GM12878 (cell line): ENCODE measurements around the gene MEF2D. TPM values are rescaled to one million over a fixed set of nuclear protein-coding genes. Genes with fewer than 3 reads are reported as not detected.

Experiments used
- ATAC-seq: fragments of 200-7000 bp; cut with Tn5 transposase; 3 replicates; pipeline ENCODE4 v1.9.1; 2020; ENCODE audit warnings: mild to moderate bottlenecking, moderate library complexity
- BruUV-seq: library from RNA; stranded (reverse); fragments of 400-500 nt; replicated peaks from 2 replicates; lab custom pipeline; 2021; lab: Mats Ljungman, UMichigan
- CTCF ChIA-PET: fragments of 300-600 bp; sonication (Branson Sonifier 250); formaldehyde crosslinking; extraction: SDS; loops from one replicate; lab custom pipeline; 2021; ENCODE audit warnings: inconsistent platforms; lab: Yijun Ruan, JAX
- POLR2A ChIA-PET: fragments of 350-600 bp; formaldehyde crosslinking; extraction: SDS; loops from one replicate; lab custom pipeline; 2021; ENCODE audit warnings: inconsistent platforms; lab: Charles Lee
- RAD21 ChIA-PET: fragments of 300-600 bp; sonication (Branson Sonifier 250); formaldehyde crosslinking; loops from one replicate; lab custom pipeline; 2023; ENCODE audit warnings: antibody characterized with exemption; ENCODE audit not compliant: unreplicated experiment; lab: Charles Lee
- SMC1A ChIA-PET: fragments of 300-600 bp; sonication (Branson Sonifier 250); formaldehyde crosslinking; loops from one replicate; lab custom pipeline; 2023; ENCODE audit not compliant: unreplicated experiment, uncharacterized antibody; lab: Charles Lee
- DNase-seq: peaks from one replicate; pipeline ENCODE4 v3.0.0-alpha.2; 2011; ENCODE audit warnings: low read depth, low spot score
- FAIRE-seq: peaks from 3 replicates; lab custom pipeline; 2011; peaks lifted over from hg19 to GRCh38; lab: Jason Lieb, UNC
- H2AFZ ChIP-seq: 2 replicates; pipeline ENCODE4 v1.6.0; 2011; ENCODE audit warnings: low read depth, low read length, control low read depth; ENCODE audit not compliant: control insufficient read depth
- H3K27ac ChIP-seq: 2 replicates; pipeline ENCODE4 v1.5.1; 2011; ENCODE audit warnings: control low read depth; ENCODE audit not compliant: control insufficient read depth, insufficient read depth
- H3K27me3 ChIP-seq, 2 experiments: replicated peaks in 1 of 2; 2 replicates each; pipeline versions ENCODE4 v1.6.0 to v1.6.1; 2011; ENCODE audit warnings: low read length in 1 of 2; ENCODE audit not compliant: control insufficient read depth in 2 of 2, insufficient read depth in 2 of 2
- H3K36me3 ChIP-seq, 2 experiments: 2 replicates each; pipeline ENCODE4 v1.5.1; 2011; ENCODE audit warnings: low read length in 1 of 2; ENCODE audit not compliant: control insufficient read depth in 2 of 2, insufficient read depth in 2 of 2
- H3K4me1 ChIP-seq: 2 replicates; pipeline ENCODE4 v1.6.1; 2011; ENCODE audit warnings: mild to moderate bottlenecking, low read length, moderate library complexity, mixed read lengths; ENCODE audit not compliant: control insufficient read depth, insufficient read depth
- H3K4me2 ChIP-seq: 2 replicates; pipeline ENCODE4 v1.6.0; 2011; ENCODE audit warnings: control low read depth; ENCODE audit not compliant: control insufficient read depth, insufficient read depth
- H3K4me3 ChIP-seq: fragments of 200-600 bp; sonication (generic); 2 replicates; pipeline ENCODE4 v1.5.1; 2016
- H3K79me2 ChIP-seq: 2 replicates; pipeline ENCODE4 v1.6.0; 2011; ENCODE audit warnings: low read length; ENCODE audit not compliant: control insufficient read depth, insufficient read depth
- H3K9ac ChIP-seq: 2 replicates; pipeline ENCODE4 v1.8.0; 2011; ENCODE audit warnings: low read length, control low read depth, mixed read lengths; ENCODE audit not compliant: control insufficient read depth, insufficient read depth
- H3K9me3 ChIP-seq: replicated peaks from 3 replicates; pipeline ENCODE4 v1.5.1; 2011; ENCODE audit warnings: mild to moderate bottlenecking, low read length; ENCODE audit not compliant: control insufficient read depth, insufficient read depth
- H4K20me1 ChIP-seq: 2 replicates; pipeline ENCODE4 v1.6.0; 2011; ENCODE audit not compliant: control insufficient read depth, insufficient read depth
- CHD1 ChIP-seq: IDR thresholded peaks from 2 replicates; pipeline ENCODE4 v1.6.1; 2012; ENCODE audit warnings: low read depth, low read length, improper control_type of control experiment
- CREB1 ChIP-seq: IDR thresholded peaks from 2 replicates; pipeline ENCODE4 v1.6.1; 2012; ENCODE audit warnings: low read depth, mild to moderate bottlenecking, inconsistent platforms
- EP300 ChIP-seq, 2 experiments: fragments of 150-350 bp in 1 of 2; IDR thresholded peaks; 2 replicates each; pipeline ENCODE4 v1.6.1; 2011 to 2012; ENCODE audit warnings: low read depth in 2 of 2, low read length in 2 of 2, borderline replicate concordance in 1 of 2, improper control_type of control experiment in 1 of 2, inconsistent platforms in 1 of 2; ENCODE audit not compliant: control insufficient read depth in 1 of 2
- MXI1 ChIP-seq: fragments of 150-350 bp; IDR thresholded peaks from 2 replicates; pipeline ENCODE4 v1.6.1; 2011; ENCODE audit warnings: low read depth, mild to moderate bottlenecking, inconsistent platforms, low read length, improper control_type of control experiment
- WGBS: methylation state at CpG from one replicate; pipeline ENCODE4 v1.1.6; 2016; ENCODE audit warnings: low lambda C conversion rate; ENCODE audit not compliant: insufficient replicate concordance, insufficient coverage; ENCODE audit errors: missing lambda C conversion rate; 5-methylcytosine and 5-hydroxymethylcytosine counted together
- in situ Hi-C: fragments of 300-500 bp; cut with MboI; formaldehyde crosslinking; loops from 9 replicates; pipeline ENCODE4 v1.14.3; 2018; ENCODE audit warnings: mixed read lengths
- intact Hi-C: fragments of 100-400 bp; cut with micrococcal nuclease; formaldehyde crosslinking; loops from one replicate; pipeline ENCODE4 v1.14.2; 2022; ENCODE audit not compliant: unreplicated experiment
- polyA plus RNA-seq, 11 experiments: library from polyadenylated mRNA; depleted of rRNA in 4 of 11; unstranded in 6 of 11; stranded (reverse) in 5 of 11; fragments of >200 nt; fragmentation: Nextera tagmentation in 4 of 11; fragmentation: Illumina TruSeq in 1 of 11; extraction: Ambion mirVana in 4 of 11; extraction: Trizol in 1 of 11; gene quantifications; 1 replicate in 1 of 11; 2 replicates in 10 of 11; pipeline versions ENCODE4 v1.2.1 to v1.2.3, GENCODE V29; 2011 to 2016; ENCODE audit warnings: inconsistent platforms in 2 of 11, missing spikeins in 2 of 11, low read depth in 1 of 11
- total RNA-seq, 4 experiments: library from RNA; depleted of rRNA in 3 of 4; stranded (reverse); fragments of >200 nt in 3 of 4; fragmentation: Illumina TruSeq in 1 of 4; extraction: Trizol in 1 of 4; gene quantifications; 2 replicates each; pipeline versions ENCODE4 v1.2.1 to v1.2.3, GENCODE V29; 2013 to 2021
- TF ChIP-seq, protein P1 (sequence below): fragments of 450-650 bp; IDR thresholded peaks from 2 replicates; pipeline ENCODE4 v1.6.1; 2017; ENCODE audit warnings: borderline replicate concordance

Gene MEF2D
- total and polyA plus RNA-seq, 10 of the 15 experiments (the other 5 are each of a cell fraction or from before 2014, with no cell fraction given): 0.61 to 53.0 (median 15.2) TPM

DNA sequence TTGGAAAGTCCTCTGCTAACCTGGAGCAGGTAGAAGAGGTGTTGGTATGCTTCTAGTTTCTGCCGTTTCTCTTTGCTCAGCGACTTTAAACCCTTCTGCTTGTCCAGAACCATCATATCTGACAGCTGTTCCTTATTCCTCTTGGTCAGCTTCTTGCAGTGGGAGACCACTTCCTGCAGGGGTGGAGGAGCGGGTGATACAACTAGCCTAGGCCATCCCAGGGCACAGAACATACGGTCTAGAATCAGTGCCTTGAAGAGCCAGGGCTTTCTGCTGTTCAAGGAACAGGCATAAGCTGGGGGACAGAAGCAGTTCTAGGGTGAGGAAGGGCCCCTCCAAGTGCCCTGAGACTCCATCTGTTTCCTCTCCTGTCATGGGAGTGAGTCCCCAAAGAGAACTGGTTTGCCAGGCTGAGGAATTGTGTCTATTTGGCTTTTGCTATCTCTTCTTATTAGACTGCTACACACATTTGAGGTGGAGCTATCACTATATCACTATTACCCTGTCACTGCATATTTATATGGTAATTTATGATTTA is 39.3 kb upstream of the MEF2D start:
- in situ Hi-C loops: no loop called here
- FAIRE-seq: no peak

More for the DNA sequence above, 39.3 kb upstream of the MEF2D start:
- 99% methylated on average over 4 of the region's 4 CpGs for WGBS
- Histone ChIP-seq H3K27ac (no peak overlapping the region), H3K4me2 (no peak overlapping the region), H3K79me2 (no peaks in the 10 kb centered on the region), H2AFZ (no peak overlapping the region), H4K20me1 (no peaks in the 10 kb centered on the region), H3K27me3 (no peaks in the 10 kb centered on the region), H3K36me3 (no peaks in the 10 kb centered on the region), H3K9ac (no peak overlapping the region), H3K4me3 (no peak overlapping the region), H3K4me1 (no peaks in the 10 kb centered on the region), H3K9me3 (no peaks in the 10 kb centered on the region)
- CTCF ChIA-PET: interaction anchor here (1.1 to 1.9 kb wide), 2 partner anchors 14 to 59 kb away, joined by 3 to 6 read pairs; no protein-coding TSS in a partner anchor
- RAD21 ChIA-PET: no interaction called here
- no peak for DNase-seq
- intact Hi-C loops: no loop called here
- no peak for TF ChIP-seq CREB1
- TF ChIP-seq MXI1: no peak
- no peak for TF ChIP-seq EP300 (IDR thresholded peaks at IDR 0.05; ENCODE audit: borderline replicate concordance in 1 of 2, control insufficient read depth in 1 of 2, low read depth in 2 of 2, low read length in 2 of 2)
- TF ChIP-seq, protein P1, sequence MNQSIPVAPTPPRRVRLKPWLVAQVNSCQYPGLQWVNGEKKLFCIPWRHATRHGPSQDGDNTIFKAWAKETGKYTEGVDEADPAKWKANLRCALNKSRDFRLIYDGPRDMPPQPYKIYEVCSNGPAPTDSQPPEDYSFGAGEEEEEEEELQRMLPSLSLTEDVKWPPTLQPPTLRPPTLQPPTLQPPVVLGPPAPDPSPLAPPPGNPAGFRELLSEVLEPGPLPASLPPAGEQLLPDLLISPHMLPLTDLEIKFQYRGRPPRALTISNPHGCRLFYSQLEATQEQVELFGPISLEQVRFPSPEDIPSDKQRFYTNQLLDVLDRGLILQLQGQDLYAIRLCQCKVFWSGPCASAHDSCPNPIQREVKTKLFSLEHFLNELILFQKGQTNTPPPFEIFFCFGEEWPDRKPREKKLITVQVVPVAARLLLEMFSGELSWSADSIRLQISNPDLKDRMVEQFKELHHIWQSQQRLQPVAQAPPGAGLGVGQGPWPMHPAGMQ: no peak
- no peak for TF ChIP-seq CHD1
- no peak for ATAC-seq
- SMC1A ChIA-PET: no interaction called here
- BruUV-seq: no TSS peak
- POLR2A ChIA-PET: interaction anchor here (0.5 to 1.3 kb wide), 2 partner anchors 14 to 165 kb away, joined by 4 to 13 read pairs; no protein-coding TSS in a partner anchor
